GM19328 (cell line): Measurements from ENCODE around the gene NBPF14.
"Not testable (repeated sequence)": the region's sequence is repeated elsewhere in the genome, so short reads cannot be mapped to it uniquely, and the experiment has no call there.

Experiments
- ATAC-seq: cut with Tn5 transposase; IDR thresholded peaks from one replicate; pipeline ENCODE4 v1.9.1; 2021; ENCODE audit warnings: mild to moderate bottlenecking, moderate library complexity; ENCODE audit not compliant: unreplicated experiment

NBPF14 gene, protein sequence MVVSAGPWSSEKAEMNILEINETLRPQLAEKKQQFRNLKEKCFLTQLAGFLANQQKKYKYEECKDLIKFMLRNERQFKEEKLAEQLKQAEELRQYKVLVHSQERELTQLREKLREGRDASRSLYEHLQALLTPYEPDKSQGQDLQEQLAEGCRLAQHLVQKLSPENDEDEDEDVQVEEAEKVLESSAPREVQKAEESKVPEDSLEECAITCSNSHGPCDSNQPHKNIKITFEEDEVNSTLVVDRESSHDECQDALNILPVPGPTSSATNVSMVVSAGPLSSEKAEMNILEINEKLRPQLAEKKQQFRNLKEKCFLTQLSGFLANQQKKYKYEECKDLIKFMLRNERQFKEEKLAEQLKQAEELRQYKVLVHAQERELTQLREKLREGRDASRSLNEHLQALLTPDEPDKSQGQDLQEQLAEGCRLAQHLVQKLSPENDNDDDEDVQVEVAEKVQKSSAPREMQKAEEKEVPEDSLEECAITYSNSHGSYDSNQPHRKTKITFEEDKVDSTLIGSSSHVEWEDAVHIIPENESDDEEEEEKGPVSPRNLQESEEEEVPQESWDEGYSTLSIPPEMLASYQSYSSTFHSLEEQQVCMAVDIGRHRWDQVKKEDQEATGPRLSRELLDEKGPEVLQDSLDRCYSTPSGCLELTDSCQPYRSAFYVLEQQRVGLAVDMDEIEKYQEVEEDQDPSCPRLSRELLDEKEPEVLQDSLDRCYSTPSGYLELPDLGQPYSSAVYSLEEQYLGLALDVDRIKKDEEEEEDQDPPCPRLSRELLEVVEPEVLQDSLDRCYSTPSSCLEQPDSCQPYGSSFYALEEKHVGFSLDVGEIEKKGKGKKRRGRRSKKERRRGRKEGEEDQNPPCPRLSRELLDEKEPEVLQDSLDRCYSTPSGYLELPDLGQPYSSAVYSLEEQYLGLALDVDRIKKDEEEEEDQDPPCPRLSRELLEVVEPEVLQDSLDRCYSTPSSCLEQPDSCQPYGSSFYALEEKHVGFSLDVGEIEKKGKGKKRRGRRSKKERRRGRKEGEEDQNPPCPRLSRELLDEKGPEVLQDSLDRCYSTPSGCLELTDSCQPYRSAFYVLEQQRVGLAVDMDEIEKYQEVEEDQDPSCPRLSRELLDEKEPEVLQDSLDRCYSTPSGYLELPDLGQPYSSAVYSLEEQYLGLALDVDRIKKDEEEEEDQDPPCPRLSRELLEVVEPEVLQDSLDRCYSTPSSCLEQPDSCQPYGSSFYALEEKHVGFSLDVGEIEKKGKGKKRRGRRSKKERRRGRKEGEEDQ (N-terminal part only)

DNA sequence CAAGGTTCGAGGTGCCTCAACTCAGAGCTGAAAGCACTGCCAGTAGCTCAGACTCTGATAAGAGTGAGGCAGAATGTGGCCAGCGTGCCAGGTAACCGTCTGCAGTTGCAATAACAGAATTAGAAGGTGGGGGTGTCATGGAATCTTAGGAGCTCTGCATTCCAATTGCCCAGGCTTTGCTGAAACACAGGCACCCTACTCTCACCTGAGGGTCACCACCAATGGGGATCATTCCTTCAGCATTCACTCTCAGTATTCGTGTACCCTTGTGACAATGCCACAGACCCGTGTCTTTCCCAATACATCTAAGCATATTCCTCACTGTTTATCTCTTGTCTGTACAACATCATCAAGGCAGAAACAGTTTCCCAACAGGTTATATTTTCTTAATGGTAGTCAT lies at the start of gene NBPF14:
Gene NBPF14 (minus strand): TSS at position 101 of the 400 bp plus-strand sequence. CDS start 294 bp downstream, outside the sequence.
- ATAC-seq = not testable (repeated sequence)

DNA sequence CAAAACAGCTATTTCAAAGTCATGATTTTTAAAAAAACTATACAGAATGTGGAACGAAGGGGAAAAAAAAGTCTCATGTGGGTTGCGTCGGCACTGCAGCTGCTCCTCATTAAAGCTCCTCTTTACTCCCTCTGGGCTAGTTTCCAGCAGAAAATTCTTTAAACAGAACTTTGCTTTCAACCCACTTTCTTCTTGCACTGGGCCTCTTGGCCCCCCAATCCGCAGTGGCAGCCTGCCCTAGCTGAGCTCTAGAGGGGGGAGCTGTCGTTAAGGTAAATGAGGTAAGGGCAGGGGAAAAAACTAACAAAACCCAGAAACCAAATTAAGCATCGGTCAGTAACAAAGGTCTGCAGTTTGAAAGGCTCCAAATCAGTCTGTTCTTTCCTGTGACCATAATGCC lies 29.6 kb upstream of the NBPF14 start:
- not testable (repeated sequence) for ATAC-seq

DNA sequence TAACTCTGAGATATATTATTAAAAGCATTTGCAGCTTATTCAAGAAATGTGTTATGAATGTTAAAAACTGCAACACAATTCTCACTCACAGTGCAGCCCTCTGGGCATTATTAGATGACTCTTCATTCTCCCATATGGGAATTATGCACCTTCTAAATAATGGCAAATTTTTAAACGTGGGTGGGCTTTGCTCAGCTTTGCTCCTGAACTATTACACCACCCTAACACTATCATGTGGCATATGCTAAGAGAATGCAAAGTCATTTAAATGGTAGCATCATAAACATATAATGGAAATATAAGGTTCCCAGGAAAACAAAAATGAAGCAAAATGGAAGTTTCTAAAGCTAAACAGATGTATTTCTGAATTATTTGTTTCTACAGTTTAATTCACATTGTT lies 22.4 kb upstream of the NBPF14 start:
- not testable (repeated sequence) for ATAC-seq

DNA sequence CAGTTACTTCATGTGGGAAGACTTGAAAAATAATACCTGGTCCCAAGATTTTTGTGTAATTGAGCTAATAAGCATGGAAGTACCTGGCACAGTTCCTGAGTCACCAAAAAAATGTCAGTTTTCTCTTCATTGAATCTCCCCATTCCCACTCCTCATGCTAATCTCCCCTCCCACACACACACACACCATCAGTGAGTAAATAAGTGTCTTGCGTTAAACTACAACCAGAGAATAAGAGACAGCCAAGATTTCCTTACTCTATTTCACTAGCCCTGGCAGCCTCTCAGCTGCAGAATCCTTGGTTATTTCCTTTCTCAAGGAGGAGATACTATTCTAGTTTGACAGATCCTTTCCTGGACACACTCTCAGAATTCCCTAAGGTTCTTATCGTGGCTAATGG lies 9.5 kb upstream of the NBPF14 start:
- ATAC-seq = not testable (repeated sequence)

DNA sequence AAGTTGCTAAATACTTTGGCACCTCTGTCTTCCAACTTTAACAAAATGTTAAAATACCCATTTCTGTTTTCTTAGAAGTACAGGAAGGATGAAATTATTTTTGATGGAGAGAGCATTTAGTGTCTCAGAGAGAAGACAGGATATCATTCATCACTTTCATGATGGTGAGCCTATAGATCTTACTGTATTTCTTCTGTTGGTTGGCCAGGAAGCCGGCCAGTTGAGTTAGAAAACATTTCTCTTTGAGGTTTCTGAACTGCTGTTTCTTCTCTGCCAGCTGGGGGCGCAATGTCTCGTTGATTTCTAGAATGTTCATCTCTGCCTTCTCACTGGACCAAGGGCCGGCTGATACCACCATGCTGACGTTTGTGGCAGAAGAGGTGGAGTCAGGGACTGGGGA lies 451 bp downstream of the NBPF14 start:
- ATAC-seq = not testable (repeated sequence)

DNA sequence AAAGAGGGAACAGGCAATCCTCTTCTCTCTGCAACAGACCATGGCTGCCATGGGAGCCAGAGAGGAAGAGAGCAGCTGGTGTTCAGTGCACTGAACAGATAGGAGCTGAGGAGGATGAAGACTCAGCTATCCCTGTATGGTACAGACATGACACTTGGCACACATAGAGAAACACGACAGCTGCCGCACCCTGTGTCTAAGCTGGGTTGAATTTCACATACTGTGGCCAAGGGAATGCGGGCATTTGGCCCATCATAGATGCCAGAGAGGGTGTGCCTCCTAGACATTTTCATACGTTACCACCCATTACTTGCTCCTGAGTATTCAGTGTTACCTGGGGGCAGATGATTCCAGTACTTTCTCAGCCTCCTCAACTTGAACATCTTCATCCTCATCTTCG lies 4.7 kb downstream of the NBPF14 start:
- ATAC-seq = not testable (repeated sequence)

DNA sequence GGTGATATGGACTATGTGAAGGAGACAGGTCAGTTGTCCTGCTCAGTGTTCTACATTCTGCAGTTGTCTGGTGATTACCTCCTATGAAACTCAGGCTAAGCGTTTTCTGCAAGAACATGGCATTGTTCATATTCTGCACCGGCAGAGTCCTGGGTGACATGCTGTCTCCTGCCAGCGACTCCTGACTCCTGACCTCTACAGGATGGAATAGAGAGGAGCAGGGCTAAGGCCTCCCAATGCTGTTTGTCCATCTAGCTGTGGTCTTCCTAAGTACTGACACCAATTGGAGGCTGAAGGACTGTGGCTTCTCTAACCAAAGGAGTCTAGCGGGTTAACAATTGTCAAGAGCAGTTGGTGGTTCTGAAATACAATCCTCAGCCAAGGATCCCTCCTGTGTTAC lies 63.7 kb downstream of the NBPF14 start:
- ATAC-seq = not testable (repeated sequence)

DNA sequence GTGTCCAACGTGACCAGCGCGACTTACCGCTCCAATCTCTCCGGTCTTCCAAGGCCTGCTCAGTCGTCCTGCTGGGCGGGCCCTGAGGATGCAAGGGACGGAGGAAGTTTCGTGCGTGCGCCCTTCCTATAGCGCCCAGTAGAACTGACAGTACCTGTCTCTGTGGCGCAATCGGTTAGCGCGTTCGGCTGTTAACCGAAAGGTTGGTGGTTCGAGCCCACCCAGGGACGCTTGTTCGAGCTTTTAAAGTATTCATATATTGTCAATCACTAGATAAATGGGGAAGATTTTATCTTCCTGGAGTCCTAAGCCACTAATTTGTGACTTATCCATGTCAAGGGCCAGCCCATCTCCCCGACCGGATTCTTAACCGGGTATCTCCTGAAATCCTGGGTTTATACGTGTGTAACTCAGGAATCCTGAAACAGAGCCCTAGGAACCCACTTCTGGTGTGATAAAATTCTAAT lies 66.7 kb downstream of the NBPF14 start:
- ATAC-seq = not testable (repeated sequence)

DNA sequence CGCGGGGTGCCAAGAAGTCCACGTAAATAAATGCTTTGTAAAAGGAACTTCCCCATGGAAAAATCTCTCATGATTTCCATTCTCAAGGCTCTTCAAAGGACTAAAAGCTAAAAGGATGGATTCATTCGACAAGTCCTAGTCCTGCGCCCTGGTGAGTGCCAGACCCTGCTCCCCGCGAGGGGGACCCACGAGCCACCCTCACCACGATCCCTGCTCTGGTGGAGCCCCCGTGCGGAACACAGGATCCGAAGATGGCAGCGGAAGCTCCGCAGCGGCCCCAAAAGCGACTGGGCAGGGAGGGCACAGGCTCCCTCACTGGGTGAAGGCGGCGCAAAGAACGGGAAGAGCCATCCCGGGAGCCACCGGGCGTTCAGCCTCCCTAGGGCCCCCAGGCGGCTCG lies 67.2 kb downstream of the NBPF14 start:
- not testable (repeated sequence) for ATAC-seq

DNA sequence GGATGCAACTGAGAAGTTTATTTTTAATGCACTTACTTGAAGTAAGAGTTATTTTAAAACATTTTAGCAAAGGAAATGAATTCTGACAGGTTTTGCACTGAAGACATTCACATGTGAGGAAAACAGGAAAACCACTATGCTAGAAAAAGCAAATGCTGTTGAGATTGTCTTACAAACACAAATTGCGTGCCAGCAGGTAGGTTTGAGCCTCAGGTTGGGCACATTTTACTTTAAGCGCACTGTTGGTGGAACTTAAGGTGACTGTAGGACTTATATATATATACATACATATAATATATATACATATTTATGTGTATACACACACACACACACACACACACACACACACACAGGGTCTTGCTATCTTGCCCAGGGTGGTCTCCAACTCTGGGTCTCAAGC lies 69.2 kb downstream of the NBPF14 start:
- not testable (repeated sequence) for ATAC-seq

DNA sequence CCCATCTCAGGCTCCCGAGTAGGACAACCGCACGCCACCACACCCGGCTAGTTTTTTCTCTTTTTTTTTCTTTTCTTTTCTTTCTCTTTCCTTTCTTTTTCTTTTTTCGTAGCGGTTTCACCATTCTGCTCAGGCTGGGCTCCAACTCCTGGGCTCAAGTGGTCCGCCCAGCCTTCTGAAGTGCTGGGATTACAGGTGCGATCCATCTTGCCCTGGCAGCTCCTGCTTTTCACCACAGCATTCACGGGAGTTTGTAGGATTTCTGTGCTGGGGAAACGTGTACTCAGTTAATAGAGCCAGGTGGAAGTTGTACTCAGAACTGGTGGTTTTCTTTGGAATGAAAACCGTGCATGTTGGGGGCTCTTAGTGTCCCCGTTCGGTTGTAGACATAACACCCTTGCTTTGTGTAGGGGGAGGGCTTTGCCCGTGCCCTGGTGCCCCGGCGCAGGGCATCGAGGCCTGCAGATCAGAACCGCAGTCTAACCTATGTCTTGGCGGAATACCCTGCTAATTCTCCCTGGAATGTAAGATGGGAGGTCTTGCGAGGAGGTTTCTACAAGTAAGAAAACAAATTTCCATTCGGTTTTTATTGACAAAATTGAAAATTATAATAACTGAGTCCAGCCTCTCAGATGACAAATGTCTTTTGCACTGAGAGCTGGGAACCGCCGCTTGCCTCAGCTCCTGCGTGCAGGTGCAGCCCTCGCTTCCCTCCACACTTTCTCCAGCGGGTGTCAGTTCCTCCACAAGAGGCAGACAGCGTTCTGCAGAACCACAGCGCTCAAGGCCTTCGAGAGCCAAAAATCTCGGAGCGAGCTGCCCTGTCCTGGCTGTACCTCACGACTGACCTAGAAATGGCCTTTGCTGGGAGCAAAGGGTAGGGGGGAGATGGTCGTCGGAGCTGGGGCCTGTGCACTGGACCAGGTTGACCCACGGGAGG lies 72.3 kb downstream of the NBPF14 start:
- not testable (repeated sequence) for ATAC-seq

DNA sequence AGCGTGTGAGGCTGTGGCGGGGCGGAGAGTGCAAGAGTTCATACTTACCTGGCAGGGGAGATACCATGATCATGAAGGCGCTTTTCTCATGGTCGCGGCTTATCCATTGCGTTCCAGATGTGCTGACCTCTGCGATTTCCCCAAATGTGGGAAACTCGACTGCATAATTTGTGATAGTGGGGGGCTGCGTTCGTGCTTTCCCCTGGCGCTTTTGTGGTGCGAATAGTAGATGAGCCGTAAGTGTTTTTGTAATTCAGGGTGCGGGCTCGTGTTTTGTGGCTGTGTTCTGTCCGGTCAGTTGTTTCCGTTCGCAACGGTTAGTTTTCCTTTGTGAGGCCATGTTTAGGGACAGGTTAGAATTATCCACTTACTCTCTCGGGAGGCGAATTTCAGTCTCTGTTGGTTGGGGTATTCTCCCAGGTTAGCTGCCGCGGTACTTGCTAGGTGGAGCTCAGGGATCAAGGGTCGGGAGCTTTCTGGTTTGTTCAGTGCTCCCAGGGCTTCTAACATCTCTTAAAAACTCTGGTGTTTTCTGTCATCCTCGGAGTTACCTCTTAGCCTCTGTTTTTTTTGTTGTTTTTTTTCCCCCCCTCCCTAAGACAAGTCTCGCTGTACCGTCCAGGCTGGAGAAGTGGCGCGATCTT lies 73.1 kb downstream of the NBPF14 start:
- peak; percentile 63 for ATAC-seq

DNA sequence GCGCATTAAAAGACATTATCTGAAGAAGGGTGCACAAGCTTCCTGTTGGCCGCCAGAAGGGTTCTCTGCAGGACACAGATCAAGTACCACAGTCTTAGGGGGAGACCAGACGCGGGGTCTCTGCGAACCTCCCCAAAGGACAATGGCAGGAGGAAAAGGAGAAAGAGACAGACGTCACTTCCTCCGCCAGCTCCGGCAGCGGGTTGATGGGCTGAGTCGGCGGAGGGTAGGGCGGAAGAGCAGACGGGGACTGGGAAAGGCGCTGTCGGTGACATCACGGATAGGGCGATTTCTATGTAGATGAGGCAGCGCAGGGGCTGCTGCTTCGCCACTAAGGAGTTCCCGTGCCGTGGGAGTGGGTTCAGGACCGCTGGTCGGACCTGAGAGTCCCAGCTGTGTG lies 73.7 kb downstream of the NBPF14 start:
- ATAC-seq = peak; percentile 47

DNA sequence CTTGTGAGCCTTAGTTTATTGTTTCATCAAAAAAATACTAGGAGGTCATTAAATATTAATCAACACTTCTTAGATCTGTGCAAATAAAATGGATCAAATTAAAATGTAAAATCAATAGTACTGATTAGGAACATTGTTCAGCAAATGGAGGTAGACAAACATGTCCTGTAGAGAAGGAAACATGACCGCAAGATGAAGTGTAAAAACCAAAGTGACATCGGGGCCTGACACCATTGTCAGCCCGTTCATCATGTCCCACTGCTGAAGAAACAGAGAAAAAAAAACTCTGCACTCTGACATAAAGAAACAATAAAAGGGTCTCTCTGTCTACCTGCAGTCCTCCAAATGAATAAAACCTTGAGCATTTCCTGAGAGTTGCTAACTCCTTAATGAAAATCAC lies 81.5 kb downstream of the NBPF14 start:
- not testable (repeated sequence) for ATAC-seq

DNA sequence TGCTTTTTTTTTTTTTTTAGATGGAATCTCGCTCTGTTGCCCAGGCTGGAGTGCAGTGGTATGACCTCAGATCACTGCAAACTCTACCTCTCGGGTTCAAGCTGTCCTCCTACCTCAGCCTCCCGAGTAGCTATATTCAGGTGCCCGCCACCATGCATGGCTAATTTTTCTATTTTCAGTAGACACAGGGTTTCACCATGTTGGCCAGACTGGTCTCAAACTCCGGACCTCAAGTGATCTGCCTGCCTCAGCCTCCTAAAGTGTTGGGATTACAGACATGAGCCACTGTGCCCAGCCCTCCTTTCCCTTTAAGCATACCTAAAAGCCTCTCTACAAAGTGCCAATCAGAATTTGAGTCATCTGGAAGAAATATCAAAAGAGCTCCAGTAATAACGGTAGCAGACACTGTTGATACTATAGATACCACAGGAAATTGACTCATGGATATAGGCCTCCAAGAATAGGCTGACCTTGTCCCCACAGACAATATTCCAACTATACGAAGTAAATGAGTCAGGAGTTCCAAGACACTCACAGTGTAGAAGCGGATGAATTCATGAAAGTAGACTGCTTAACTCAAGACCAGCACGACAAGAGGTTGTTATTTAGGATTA lies 83.1 kb downstream of the NBPF14 start:
- not testable (repeated sequence) for ATAC-seq

DNA sequence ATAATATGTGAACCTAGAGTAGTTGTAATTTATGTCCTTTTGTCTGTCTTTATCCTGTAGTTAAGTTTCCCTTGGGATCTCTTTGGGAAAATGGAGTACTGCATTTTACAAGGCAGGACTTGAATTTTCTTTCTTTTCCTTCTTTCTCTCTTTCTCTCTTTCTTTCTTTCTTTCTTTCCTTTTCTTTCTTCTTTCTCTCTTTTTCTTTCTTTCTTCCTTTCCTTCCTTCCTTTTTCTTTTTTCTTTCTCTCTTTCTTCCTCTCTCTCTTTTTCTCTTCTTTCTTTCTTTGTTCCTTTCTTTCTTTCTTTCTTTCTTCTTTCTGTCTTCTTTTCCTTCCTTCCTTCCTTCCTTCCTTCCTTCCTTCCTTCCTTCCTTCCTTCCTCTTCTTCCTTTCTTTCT lies 101.9 kb downstream of the NBPF14 start:
- ATAC-seq = not testable (repeated sequence)

DNA sequence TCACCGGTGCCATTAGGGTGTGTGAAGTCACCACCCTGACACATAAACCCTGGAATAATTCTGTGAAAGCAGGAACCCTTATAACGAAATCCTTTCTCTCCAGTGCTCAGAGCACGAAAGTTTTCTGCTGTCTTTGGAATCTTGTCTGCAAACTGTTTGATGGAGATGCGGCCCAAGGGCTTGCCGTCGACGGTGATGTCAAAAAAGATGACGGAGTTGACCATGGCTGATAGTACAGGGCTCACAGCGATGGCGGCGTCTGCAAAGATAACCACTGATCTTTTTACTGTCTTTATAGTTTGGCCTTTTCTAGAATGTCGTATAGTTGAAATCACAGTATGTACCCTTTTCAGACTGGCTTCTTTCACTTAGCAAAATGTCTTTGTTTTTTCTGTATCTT lies 112.8 kb downstream of the NBPF14 start, which contains the start of gene PPIAL4G:
Gene PPIAL4G (minus strand): TSS at position 274 of the 400 bp plus-strand sequence. CDS start 50 bp downstream, at position 224.
- ATAC-seq = not testable (repeated sequence)
